ENCODE data around the gene AKTIP.

DNA sequence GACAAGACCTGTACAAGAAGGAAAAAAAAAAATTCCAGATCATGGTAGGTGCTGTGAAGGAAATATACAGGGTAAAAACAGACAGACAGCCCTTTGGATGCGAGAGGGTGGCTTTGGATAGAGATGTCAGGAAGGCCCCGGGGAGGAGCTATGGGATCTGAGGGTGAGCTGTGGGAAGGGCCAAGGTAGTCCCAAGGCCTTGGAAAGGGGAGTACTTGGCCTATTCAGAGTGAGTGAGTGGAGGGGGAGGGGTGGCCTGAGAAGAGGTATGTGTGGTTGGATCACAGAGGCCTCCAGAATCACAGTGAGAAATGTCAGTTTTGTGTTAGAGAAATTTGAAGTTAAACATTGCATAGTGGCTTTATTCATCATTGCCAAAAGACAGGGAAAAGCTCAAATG is 31.2 kb upstream of the AKTIP start:
- TF ChIP-seq, protein P1, sequence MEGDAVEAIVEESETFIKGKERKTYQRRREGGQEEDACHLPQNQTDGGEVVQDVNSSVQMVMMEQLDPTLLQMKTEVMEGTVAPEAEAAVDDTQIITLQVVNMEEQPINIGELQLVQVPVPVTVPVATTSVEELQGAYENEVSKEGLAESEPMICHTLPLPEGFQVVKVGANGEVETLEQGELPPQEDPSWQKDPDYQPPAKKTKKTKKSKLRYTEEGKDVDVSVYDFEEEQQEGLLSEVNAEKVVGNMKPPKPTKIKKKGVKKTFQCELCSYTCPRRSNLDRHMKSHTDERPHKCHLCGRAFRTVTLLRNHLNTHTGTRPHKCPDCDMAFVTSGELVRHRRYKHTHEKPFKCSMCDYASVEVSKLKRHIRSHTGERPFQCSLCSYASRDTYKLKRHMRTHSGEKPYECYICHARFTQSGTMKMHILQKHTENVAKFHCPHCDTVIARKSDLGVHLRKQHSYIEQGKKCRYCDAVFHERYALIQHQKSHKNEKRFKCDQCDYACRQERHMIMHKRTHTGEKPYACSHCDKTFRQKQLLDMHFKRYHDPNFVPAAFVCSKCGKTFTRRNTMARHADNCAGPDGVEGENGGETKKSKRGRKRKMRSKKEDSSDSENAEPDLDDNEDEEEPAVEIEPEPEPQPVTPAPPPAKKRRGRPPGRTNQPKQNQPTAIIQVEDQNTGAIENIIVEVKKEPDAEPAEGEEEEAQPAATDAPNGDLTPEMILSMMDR (IDR thresholded peaks at IDR 0.05) = no peak
- no peak for TF ChIP-seq POLR2A (IDR thresholded peaks at IDR 0.05)
